ENCODE measurements around the gene ADAMTSL1.

DNA sequence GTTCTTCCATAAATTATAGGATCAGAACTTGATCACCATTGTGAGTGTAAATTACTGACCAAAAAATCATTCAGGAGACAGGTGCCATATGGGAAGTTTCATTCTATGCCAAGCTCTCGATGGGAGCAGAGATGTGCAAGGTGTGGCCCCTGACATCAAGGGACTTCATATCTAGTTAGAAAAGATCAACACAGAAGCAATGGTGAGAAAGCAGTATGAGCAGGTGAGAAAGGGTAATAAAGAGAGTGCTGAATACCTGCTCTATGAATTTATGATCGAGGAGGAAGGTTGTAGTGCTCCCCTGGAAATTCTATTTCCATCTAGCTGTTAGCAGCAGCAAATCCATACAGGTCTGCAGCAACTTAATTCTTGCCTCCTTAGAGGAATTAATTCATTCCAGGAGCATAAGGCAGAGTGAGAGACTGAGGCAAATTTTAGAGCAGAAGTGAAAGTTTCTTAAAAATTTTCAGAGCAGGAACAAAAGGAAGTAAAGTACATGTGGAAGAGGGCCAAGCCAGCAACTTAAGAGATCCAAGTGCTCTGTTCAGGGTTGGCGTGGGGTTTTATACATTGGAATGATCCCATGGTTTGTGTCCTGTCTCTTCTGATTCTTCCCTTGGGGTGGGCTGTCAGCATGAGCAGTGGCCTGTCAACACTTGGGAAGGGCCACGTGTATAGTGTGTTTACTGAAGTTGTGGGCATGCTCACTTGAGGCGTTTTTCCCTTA lies 377.3 kb downstream of the ADAMTSL1 start:
- TF ChIP-seq, protein P1, sequence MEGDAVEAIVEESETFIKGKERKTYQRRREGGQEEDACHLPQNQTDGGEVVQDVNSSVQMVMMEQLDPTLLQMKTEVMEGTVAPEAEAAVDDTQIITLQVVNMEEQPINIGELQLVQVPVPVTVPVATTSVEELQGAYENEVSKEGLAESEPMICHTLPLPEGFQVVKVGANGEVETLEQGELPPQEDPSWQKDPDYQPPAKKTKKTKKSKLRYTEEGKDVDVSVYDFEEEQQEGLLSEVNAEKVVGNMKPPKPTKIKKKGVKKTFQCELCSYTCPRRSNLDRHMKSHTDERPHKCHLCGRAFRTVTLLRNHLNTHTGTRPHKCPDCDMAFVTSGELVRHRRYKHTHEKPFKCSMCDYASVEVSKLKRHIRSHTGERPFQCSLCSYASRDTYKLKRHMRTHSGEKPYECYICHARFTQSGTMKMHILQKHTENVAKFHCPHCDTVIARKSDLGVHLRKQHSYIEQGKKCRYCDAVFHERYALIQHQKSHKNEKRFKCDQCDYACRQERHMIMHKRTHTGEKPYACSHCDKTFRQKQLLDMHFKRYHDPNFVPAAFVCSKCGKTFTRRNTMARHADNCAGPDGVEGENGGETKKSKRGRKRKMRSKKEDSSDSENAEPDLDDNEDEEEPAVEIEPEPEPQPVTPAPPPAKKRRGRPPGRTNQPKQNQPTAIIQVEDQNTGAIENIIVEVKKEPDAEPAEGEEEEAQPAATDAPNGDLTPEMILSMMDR (IDR thresholded peaks at IDR 0.05; ENCODE audit: insufficient read depth, low read length) = no peak
- TF ChIP-seq GABPA (IDR thresholded peaks at IDR 0.05; ENCODE audit: low read depth) (no peak), POLR2AphosphoS5 (IDR thresholded peaks at IDR 0.05; ENCODE audit: low read depth) (no peak)
- TF ChIP-seq, protein P2, sequence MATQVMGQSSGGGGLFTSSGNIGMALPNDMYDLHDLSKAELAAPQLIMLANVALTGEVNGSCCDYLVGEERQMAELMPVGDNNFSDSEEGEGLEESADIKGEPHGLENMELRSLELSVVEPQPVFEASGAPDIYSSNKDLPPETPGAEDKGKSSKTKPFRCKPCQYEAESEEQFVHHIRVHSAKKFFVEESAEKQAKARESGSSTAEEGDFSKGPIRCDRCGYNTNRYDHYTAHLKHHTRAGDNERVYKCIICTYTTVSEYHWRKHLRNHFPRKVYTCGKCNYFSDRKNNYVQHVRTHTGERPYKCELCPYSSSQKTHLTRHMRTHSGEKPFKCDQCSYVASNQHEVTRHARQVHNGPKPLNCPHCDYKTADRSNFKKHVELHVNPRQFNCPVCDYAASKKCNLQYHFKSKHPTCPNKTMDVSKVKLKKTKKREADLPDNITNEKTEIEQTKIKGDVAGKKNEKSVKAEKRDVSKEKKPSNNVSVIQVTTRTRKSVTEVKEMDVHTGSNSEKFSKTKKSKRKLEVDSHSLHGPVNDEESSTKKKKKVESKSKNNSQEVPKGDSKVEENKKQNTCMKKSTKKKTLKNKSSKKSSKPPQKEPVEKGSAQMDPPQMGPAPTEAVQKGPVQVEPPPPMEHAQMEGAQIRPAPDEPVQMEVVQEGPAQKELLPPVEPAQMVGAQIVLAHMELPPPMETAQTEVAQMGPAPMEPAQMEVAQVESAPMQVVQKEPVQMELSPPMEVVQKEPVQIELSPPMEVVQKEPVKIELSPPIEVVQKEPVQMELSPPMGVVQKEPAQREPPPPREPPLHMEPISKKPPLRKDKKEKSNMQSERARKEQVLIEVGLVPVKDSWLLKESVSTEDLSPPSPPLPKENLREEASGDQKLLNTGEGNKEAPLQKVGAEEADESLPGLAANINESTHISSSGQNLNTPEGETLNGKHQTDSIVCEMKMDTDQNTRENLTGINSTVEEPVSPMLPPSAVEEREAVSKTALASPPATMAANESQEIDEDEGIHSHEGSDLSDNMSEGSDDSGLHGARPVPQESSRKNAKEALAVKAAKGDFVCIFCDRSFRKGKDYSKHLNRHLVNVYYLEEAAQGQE (IDR thresholded peaks at IDR 0.05; ENCODE audit: insufficient replicate concordance, low read depth) = no peak

All from HL-60 (cell line).